H1 (cell line): ENCODE measurements around the gene CFAP210.
"Not testable (repeated sequence)": the region's sequence is repeated elsewhere in the genome, so short reads cannot be mapped to it uniquely, and the experiment has no call there.

ENCODE experiments used
- CREB1 ChIP-seq: IDR thresholded peaks from 2 replicates; pipeline ENCODE4 v1.6.1; 2012; ENCODE audit warnings: inconsistent platforms
- EP300 ChIP-seq, 2 experiments: IDR thresholded peaks; 1 replicate in 1 of 2; 2 replicates in 1 of 2; pipeline ENCODE4 v1.6.1; 2011 to 2012; ENCODE audit warnings: low read depth in 2 of 2, low read length in 2 of 2, mild to moderate bottlenecking in 2 of 2, borderline replicate concordance in 1 of 2, inconsistent platforms in 1 of 2, moderate library complexity in 1 of 2
- JUND ChIP-seq: IDR thresholded peaks from 2 replicates; pipeline ENCODE4 v1.6.1; 2011; ENCODE audit warnings: mild to moderate bottlenecking, improper control_type of control experiment, low read length
- RFX5 ChIP-seq: IDR thresholded peaks from 2 replicates; pipeline ENCODE4 v1.6.1; 2011; ENCODE audit warnings: low read depth, low read length, improper control_type of control experiment, borderline replicate concordance
- SP1 ChIP-seq: IDR thresholded peaks from 2 replicates; pipeline ENCODE4 v1.6.1; 2011; ENCODE audit warnings: low read depth, low read length
- YY1 ChIP-seq: IDR thresholded peaks from 2 replicates; pipeline ENCODE4 v1.6.1; 2011; ENCODE audit warnings: low read depth, mild to moderate bottlenecking, low read length
- TF ChIP-seq, protein P1 (sequence below), 3 experiments: IDR thresholded peaks; 1 replicate in 2 of 3; 2 replicates in 1 of 3; pipeline versions ENCODE4 v1.5.1 to v1.6.1; 2011; ENCODE audit warnings: low read length in 3 of 3, mild to moderate bottlenecking in 3 of 3, inconsistent platforms in 2 of 3, low read depth in 1 of 3, moderate library complexity in 1 of 3; ENCODE audit not compliant: insufficient read depth in 1 of 3; ENCODE audit errors: control extremely low read depth in 1 of 3

DNA sequence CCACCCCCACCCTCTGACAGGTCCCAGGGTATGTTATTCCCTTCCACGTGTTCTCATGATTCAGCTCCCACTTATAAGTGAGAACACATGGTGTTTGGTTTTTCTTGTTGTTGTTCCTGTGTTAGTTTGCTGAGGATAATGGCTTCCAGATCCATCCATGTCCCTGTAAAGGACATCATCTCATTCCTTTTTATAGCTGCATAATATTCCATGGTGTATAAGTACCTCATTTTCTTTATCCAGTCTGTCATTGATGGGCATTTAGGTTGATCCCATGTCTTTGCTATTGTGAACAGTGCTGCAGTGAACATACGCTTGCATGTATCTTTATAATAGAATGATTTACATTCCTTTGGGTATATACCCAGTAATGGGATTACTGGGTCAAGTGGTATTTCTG lies 5.0 kb upstream of the CFAP210 start:
- TF ChIP-seq YY1; SP1; EP300 (IDR thresholded peaks at IDR 0.05; ENCODE audit: borderline replicate concordance in 1 of 2, low read depth in 2 of 2, low read length in 2 of 2); JUND; CREB1; RFX5: not testable (repeated sequence)
- TF ChIP-seq, protein P1, sequence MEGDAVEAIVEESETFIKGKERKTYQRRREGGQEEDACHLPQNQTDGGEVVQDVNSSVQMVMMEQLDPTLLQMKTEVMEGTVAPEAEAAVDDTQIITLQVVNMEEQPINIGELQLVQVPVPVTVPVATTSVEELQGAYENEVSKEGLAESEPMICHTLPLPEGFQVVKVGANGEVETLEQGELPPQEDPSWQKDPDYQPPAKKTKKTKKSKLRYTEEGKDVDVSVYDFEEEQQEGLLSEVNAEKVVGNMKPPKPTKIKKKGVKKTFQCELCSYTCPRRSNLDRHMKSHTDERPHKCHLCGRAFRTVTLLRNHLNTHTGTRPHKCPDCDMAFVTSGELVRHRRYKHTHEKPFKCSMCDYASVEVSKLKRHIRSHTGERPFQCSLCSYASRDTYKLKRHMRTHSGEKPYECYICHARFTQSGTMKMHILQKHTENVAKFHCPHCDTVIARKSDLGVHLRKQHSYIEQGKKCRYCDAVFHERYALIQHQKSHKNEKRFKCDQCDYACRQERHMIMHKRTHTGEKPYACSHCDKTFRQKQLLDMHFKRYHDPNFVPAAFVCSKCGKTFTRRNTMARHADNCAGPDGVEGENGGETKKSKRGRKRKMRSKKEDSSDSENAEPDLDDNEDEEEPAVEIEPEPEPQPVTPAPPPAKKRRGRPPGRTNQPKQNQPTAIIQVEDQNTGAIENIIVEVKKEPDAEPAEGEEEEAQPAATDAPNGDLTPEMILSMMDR (IDR thresholded peaks at IDR 0.05; ENCODE audit: control extremely low read depth in 1 of 3, insufficient read depth in 1 of 3, low read depth in 1 of 3, low read length in 3 of 3) = not testable (repeated sequence)
